Measurements from ENCODE around the gene PTPRA. TPM values are rescaled to one million over a fixed set of nuclear protein-coding genes. Genes with fewer than 3 reads are reported as not detected.
"Not testable (repeated sequence)": the region's sequence is repeated elsewhere in the genome, so short reads cannot be mapped to it uniquely, and the experiment has no call there.

The PTPRA gene
- total RNA-seq, 2 donors from 2014 or later: 41.4 to 55.5 TPM

DNA sequence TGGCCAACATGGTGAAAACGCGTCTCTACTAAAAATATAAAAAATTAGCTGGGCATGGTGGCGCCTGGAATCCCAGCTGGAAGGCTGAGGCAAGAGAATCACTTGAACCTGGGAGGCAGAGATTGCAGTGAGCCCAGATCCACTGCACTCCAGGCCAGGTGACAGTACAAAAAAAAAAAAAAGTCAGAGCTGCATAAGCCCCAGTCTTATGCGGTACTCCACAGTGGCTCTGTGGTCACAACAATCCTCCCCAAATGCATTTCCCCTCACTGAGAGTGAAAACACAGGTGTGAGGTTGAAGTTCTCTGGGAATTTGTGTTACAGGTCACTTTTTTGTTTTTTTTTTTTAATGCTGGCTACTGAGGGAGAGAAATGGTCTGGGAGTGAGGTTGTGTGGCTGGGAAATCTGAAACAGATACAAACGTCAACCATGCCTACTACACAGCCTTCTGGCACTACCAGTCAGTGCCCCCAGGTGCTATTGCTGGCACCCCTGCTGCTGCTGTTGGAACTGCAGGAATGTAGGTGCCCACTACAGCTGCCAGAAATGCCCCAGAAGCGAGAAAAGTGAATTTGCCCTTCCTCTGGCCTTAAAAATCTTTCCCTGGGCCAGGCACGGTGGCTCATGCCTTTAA lies 178.2 kb downstream of the PTPRA start:
- intact Hi-C loops (cut with DNase I, micrococcal nuclease): loop anchor here in 1 of 2 donors (5.0 kb wide), 1 partner anchor 66 kb away; no protein-coding TSS in a partner anchor
- DNase-seq: no peak
- ATAC-seq: no peak

DNA sequence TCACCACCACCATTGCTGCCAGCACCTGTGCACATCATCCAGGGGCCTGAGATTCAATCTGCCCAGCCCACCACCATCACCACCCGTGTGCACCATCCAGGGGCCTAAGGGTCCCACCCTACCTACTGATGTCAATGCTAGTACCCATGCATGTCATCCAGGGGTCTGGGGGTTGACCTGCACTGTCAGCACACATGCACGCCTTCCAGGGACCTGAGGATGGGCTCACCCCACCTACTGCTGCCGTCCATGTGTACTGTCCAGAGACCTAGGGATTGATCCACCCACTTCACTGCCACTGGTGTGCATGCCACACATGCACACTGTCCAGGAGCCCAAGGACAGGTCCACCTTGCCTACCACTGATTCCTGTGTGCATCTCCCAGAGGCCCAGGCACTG lies 186.2 kb downstream of the PTPRA start:
- DNase-seq: no peak
- no peak for ATAC-seq
- intact Hi-C loops (cut with DNase I, micrococcal nuclease): no loop called here

DNA sequence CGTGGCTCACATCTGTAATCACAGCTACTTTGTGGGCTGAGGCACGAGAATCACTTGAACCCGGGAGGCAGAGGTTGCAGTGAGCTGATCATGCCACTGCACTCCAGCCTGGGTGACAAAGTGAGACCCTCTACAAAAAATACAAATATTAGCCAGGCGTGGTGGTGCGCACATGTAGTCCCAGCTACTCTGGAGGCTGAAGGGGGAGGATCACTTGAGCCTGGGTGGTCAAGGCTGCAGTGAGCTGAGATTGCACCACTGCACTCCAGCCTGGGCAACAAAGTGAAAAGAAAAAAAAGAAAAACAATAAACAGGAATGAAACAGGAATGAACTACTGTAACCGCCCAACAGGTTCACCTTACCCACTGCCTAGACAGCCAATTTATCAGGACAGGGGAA lies 190.8 kb downstream of the PTPRA start:
- ATAC-seq; intact Hi-C loops (cut with DNase I, micrococcal nuclease); DNase-seq: not testable (repeated sequence)

DNA sequence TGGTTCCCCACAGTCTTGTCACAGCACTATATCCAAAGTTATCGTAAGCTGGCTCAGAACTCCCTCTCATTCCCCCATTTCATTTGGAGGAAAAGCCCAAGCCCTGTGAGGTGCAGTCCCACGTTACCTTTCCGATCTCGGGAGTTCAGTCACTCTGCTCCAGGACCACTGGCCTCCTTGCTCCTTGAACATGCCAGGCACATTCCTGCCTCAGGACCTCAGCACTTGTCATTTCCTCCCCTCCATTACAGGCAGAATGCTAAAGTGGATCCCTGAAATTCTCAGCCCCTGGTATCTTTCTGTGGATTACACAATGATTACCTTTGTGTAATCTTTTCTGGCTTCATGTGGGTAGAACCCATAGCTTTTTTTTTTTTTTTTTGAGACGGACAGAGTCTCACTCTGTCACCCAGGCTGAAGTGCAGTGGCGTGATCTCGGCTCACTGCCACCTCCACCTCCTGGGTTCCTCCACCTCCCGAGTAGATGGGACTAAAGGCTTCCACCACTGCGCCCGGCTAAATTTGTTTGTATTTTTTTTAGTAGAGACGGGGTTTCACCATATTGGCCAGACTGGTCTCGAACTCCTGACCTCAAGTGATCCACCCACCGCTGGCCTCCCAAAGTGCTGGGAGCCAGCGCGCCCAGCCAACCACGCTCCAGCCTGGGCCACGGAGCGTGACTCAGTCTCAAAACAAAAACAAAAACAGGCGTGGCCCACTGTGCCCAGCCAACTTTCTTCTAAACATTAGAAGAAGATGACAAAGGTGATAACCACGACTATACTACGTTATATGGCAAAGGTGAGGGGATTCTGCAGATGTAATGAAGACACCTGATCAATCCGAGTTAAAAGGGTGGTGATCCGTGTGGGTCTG lies 194.1 kb downstream of the PTPRA start:
- DNase-seq (no peak), ATAC-seq (no peak)
- intact Hi-C loops (cut with DNase I, micrococcal nuclease): no loop called here

DNA sequence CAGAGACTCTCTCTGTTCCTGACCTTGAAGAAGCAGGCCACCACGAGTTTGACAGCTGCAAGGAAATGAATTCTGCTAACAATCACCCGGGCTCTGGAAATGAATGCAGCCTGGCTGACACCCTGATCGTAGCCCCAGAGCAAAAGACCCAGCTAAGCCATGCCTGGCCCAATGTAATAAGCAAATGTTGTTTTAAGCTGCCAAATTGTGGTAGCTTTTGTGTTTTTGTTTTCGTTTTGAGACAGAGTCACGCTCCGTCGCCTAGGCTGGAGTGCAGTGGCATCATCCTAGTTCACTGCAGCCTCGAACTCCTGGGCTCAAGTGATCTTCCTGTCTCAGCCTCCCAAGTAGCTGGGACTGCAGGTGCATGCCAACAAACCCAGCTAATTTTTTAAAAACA lies 194.8 kb downstream of the PTPRA start:
- DNase-seq (no peak), ATAC-seq (no peak)
- intact Hi-C loops (cut with DNase I, micrococcal nuclease): no loop called here

DNA sequence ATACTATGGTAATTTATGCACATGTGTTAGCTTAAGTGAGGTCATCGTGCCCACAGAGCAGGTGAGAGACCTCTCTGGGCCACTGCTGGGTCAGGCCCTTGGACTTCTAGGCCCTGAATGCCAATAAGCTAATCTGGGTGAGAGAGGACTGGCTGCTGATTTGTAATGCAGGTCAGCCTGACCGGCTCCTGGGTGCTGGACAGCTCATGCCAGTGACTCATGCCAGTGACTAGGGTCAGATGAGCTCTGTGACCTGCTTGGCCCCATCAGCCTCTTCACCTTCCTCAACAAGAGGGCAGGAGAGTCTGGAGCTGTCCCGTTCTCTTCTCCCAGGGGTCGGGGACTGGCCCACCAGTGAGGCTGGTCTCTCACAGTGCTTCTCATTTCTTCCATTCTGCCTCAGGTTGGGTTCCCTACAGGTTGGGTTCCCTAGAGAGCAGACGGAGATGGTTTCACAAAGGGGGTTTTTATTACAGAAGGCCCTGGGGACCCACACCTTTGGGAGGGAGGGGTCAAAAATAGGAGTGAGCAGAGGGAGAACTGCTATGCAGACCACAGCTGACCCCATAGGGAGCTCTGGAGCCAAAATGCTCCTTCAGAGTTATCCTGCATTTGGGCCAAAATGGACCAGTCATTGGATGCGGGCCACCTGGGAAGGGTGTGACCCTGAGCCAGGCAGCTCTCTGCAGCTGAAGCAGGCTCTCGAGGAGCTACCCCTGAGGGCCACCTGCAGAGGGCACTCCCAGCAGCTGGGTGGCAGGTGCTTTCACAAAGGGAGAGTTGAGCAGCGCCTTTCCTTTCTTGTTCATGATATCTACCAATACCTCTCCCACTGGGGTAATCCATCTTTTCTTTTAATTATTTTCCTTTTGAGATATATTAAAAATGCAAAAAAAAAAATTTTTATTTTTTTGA lies 196.0 kb downstream of the PTPRA start:
- ATAC-seq (peak; percentile 74), DNase-seq (peak in 1 of 2 donors; percentile 32)
- intact Hi-C loops (cut with DNase I, micrococcal nuclease): no loop called here

DNA sequence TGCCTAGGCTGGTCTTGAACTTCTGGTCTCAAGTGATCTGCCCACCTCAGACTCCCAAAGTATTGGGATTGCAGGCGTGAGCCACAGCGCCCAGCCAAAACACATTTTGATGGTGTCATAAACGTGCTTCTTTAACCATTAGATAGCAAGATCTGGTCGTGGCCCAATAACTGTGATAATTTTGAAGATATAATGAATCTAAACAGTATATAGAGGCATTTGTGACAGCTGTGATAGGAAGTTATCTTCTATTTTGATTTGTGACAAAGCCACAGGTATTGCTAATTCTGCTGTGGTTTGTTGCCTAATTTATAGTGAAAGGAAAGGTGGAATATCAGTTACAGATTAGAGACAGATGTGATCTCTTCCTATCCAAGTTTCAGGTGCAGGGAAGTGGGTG lies 197.4 kb downstream of the PTPRA start:
- intact Hi-C loops (cut with DNase I, micrococcal nuclease): no loop called here
- DNase-seq (no peak), ATAC-seq (no peak)

DNA sequence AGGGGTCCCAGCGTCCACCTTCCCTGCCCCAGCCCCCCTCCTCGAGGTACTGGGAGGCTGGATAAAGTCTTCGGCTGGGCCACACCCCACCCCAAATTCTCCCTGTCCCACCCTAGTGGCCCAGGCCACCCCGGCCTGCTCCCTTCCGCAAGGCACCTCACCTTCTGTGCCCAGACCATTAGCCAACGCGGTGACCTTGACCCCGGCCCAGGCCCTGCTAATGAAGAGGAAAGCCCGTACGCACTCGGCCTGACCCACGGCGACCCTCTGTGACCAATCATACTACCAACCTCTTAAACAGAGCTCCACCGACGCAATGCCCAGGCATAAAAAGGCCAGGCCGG lies 198.0 kb downstream of the PTPRA start:
- DNase-seq (no peak), ATAC-seq (no peak)
- intact Hi-C loops (cut with DNase I, micrococcal nuclease): no loop called here

DNA sequence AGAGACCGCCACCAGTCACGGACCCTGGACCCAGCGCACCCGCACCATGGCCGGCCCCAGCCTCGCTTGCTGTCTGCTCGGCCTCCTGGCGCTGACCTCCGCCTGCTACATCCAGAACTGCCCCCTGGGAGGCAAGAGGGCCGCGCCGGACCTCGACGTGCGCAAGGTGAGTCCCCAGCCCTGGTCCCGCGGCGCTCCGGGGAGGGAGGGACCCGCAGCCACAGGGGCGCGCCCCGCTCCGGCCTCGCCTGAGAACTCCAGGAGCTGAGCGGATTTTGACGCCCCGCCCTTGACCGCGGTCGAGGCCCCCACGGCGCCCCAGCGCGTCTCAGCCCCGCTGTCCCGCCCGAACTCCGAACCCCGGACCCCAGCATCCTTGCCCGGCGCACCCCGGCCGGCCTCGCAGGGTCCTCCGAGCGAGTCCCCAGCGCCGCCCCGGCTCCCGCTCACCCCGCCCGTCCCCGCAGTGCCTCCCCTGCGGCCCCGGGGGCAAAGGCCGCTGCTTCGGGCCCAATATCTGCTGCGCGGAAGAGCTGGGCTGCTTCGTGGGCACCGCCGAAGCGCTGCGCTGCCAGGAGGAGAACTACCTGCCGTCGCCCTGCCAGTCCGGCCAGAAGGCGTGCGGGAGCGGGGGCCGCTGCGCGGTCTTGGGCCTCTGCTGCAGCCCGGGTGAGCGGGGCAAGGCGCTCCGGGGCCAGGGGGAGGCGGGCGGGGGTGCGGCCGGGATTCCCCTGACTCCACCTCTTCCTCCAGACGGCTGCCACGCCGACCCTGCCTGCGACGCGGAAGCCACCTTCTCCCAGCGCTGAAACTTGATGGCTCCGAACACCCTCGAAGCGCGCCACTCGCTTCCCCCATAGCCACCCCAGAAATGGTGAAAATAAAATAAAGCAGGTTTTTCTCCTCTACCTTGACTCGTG lies 198.6 kb downstream of the PTPRA start, which contains the start of gene OXT:
TSS of gene OXT (plus strand) at position 11 of the 920 bp plus-strand sequence. CDS start at position 47, 36 bp downstream.
- ATAC-seq (peak; percentile 71), DNase-seq (peak in 1 of 2 donors; percentile 62)
- intact Hi-C loops (cut with DNase I, micrococcal nuclease): no loop called here

DNA sequence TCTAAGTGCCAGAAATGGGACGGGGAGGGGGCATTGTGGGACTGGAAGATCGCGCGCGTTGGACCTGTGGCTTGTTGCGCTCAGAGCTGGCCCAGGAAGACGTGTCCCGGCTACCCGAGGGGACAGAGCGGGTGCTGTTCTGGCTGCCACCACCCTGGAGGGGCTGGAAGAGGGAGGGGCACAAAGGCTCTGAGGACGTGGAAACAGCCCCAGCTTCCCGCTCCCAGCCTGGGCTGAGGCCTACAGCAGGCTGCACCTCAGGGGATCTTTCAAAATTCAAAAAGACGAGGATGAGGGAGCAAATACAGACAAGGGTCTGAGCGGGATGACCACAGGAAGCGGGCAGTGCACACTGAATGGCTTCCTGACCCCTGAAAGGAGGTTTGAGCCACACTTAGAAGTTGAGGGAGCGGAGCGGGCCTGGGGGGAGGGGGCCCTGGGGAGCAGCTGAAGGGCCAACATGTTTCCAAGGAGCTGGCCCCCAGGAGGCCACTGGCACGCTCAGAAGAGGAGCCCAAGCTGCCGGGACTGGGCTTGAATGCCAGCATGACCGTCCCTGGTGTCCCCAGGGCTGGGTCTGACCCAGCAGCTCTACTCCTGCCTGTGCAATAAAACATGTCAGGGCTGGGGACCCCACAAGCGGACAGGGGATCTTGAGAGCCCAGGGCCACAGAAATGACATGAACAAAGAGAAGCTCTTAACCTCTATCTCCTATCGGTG lies 199.4 kb downstream of the PTPRA start:
- ATAC-seq: no peak
- DNase-seq: no peak
- intact Hi-C loops (cut with DNase I, micrococcal nuclease): no loop called here

DNA sequence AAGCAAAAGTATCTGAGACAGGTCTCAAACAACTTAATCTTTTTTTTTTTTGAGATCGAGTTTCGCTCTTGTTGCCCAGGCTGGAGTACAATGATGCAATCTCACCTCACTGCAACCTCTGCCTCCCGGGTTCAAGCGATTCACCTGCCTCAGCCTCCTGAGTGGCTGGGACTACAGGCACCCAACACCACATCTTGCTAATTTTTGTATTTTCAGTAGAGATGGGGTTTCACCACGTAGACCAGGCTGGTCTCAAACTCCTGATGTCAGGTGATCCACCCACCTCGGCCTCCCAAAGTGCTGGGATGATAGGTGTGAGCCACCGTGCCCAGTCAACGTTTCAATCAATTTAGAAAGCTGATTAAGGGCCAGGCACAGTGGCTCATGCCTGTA lies 200.0 kb downstream of the PTPRA start:
- intact Hi-C loops (cut with DNase I, micrococcal nuclease); ATAC-seq; DNase-seq: not testable (repeated sequence)

DNA sequence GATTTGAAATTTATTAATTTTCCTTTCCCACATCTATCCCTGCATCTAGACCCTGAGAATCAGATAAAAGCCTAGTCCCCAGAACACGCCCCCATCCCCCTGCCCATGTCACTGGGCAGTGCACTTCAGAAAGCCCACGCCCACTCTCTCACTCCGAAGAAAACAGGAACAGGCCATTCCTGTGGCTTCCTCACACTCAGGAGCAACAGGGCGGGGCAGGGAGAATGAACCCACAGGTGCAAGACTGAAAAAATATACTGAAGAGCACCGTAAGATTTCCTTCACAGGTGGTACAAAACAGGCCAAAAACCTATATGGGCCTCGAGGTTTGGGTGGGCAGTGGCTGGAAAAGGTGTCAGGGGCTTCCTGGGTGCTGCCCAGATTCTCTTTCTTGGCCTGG lies 201.5 kb downstream of the PTPRA start:
- DNase-seq (no peak), ATAC-seq (no peak)
- intact Hi-C loops (cut with DNase I, micrococcal nuclease): no loop called here

DNA sequence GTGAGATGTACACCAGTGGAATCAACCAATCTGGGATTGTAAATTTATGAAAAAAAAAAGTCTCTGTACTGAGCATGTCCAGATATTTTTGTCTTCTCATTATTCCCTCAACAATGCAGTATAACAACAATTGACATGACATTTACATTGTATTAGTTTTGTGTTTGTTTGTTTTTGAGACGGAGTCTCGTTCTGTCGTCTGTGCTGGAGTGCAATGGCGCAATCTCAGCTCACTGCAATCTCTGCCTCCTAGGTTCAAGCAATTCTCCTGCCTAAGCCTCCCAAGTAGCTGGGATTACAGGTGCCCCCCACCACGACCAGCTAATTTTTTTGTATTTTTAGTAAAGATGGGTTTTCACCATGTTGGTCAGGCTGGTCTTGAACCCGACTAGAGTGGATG lies 202.0 kb downstream of the PTPRA start:
- ATAC-seq; DNase-seq; intact Hi-C loops (cut with DNase I, micrococcal nuclease): not testable (repeated sequence)

DNA sequence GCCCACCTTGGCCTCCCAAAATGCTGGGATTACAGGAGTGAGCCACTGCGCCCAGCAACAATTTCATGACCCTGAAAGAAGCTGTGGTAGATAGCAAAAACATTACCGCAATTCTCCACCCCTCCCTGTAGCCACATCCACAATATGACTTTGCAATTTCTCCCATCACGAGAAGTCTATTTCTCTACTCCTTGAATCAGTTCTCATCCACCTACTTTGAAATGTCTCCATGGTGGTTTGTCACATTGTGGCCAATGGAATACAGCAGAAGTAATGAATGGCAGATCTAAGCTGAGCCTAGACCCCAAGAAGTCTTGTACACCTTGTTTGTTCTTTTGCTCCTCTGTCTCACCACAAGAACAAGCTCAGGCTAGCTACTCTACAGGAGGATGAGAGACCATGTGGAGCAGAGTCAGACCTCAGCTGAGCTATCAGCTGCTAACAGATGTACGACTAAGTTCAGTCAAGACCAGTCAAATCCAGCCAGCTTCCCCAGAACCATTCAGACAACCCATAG lies 204.4 kb downstream of the PTPRA start:
- ATAC-seq (no peak), DNase-seq (no peak)
- intact Hi-C loops (cut with DNase I, micrococcal nuclease): no loop called here

DNA sequence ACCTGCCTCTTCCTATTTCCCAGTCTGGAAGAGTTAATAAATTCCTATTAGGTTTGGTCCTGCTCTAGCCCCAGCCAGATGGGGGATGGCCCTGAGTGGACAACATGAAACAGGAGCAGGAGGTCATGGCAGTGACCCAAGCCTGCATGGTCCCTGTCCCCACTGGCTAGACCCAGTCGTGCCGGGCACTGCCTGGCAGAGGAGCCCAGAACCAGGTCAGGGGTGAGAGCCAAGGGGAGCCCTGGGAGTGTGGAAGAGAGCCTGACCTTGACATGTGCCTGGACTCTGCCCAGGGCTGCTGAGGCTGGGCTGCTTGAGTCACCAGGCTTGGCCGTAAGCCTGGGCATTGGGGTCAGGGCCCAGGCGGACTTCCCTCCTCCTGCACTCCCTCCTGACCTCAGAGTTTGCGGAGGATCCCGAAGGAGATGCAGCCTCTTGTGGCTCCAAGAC lies 207.7 kb downstream of the PTPRA start:
- intact Hi-C loops (cut with DNase I, micrococcal nuclease): no loop called here
- DNase-seq: no peak
- no peak for ATAC-seq

DNA sequence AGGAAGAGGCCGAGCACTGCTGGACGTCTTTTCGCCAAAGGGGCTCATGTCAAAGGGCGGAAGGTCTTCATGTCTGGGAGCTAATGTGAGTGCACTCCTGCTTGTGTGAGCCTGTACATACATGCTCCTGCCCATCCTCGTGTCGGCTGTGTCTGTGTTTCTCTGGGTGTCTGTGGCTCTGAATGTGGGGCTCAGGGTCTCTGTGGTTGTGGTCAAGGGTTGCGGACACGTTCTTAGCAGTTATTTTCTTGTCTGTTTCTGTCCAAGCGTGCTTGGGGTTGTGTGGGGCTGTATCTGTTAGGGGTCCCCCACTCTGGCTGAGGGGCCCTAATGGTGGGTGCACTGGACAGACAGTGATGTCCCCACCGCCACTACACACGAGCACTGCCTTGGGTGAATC lies 208.4 kb downstream of the PTPRA start:
- ATAC-seq: no peak
- intact Hi-C loops (cut with DNase I, micrococcal nuclease): no loop called here
- no peak for DNase-seq

DNA sequence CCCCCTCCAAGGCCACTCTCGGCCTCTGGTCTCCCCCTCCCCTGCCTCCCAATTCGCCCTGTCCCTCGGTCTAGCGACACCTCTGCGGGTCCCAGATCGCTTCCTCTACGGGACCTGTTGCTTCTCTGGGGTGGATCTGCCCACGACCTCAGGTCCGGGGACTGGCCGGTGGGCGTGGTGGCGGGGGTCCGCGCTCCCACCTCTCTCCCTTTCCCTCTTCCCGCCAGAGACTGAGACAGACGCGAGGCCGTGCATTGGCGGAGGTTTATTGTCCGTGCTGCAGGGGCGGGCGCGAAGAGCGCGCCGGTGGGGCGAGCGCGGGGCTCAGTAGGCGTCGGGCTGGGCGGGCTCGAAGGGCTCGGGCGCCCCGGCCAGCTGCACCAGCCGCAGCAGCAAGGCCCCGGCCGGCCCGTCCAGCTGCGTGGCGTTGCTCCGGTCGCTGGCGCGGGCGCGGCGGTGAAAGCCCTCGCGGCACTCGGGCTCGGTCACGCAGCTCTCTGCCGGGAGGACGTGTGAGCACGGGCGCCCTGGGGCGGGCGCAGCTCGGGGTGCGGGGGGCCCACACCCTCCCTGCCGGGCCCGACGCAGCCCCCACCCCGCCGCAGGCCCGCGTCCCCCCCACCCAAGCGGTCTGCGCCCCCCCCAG lies 209.1 kb downstream of the PTPRA start:
- DNase-seq (no peak), ATAC-seq (no peak)
- intact Hi-C loops (cut with DNase I, micrococcal nuclease): no loop called here
